Measurements from ENCODE around the gene ANKFY1.

DNA sequence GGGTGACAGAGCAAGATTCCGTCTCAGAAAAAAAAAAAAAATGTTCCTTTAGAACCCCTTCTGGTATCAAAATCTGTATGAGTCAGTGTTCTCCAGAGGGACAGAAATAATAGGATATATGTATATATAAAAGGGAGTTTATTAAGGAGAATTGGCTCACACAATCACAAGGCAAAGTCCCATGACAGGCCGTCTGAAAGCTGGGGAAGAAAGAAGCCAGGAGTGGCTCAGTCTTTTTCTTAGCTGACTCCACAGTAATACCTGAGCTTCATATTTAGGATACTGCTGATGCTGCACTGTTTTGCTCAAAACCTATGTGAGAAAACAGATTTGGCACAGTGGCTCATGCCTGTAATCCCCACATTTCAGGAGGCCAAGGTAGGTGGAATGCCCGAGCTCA, 143.4 kb downstream of the ANKFY1 start:
- TF ChIP-seq POLR2AphosphoS5 (IDR thresholded peaks at IDR 0.05) (no peak), POLR2A (IDR thresholded peaks at IDR 0.05) (no peak)
- TF ChIP-seq, protein P1, sequence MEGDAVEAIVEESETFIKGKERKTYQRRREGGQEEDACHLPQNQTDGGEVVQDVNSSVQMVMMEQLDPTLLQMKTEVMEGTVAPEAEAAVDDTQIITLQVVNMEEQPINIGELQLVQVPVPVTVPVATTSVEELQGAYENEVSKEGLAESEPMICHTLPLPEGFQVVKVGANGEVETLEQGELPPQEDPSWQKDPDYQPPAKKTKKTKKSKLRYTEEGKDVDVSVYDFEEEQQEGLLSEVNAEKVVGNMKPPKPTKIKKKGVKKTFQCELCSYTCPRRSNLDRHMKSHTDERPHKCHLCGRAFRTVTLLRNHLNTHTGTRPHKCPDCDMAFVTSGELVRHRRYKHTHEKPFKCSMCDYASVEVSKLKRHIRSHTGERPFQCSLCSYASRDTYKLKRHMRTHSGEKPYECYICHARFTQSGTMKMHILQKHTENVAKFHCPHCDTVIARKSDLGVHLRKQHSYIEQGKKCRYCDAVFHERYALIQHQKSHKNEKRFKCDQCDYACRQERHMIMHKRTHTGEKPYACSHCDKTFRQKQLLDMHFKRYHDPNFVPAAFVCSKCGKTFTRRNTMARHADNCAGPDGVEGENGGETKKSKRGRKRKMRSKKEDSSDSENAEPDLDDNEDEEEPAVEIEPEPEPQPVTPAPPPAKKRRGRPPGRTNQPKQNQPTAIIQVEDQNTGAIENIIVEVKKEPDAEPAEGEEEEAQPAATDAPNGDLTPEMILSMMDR (IDR thresholded peaks at IDR 0.05): no peak
